WTC11 (cell line): ENCODE measurements around the gene ERC1. TPM values are rescaled to one million over a fixed set of nuclear protein-coding genes. Genes with fewer than 3 reads are reported as not detected.

Experiments
- ATAC-seq: fragments of 200-7000 bp; cut with Tn5 transposase; 2 replicates; pipeline ENCODE4 v1.10.0; 2021; ENCODE audit warnings: mild to moderate bottlenecking, moderate library complexity
- CTCF ChIA-PET: fragments of 300-600 bp; sonication (Branson Sonifier 250); formaldehyde crosslinking; loops from one replicate; lab custom pipeline; 2021; ENCODE audit warnings: antibody characterized with exemption; lab: Charles Lee
- POLR2A ChIA-PET: fragments of 350-600 bp; sonication (Branson Sonifier 250); formaldehyde crosslinking; loops from one replicate; lab custom pipeline; 2021; ENCODE audit warnings: antibody characterized with exemption; lab: Charles Lee
- DNase-seq: peaks from one replicate; pipeline ENCODE4 v3.0.0; 2021; ENCODE audit warnings: low spot score
- H3K27ac Mint-ChIP-seq: 2 replicates; pipeline ENCODE4 v1.8.0; 2021; ENCODE audit warnings: mixed read lengths
- H3K27me3 Mint-ChIP-seq: 2 replicates; pipeline ENCODE4 v1.8.0; 2021; ENCODE audit warnings: low read depth, mild to moderate bottlenecking, moderate library complexity, mixed read lengths
- H3K36me3 Mint-ChIP-seq: 2 replicates; pipeline ENCODE4 v1.8.0; 2021; ENCODE audit warnings: mixed read lengths
- H3K4me1 Mint-ChIP-seq: 2 replicates; pipeline ENCODE4 v1.8.0; 2022; ENCODE audit warnings: mixed read lengths
- H3K4me3 Mint-ChIP-seq: 2 replicates; pipeline ENCODE4 v1.8.0; 2021; ENCODE audit warnings: mild to moderate bottlenecking, moderate library complexity, mixed read lengths
- H3K9me3 Mint-ChIP-seq: 2 replicates; pipeline ENCODE4 v1.8.0; 2021; ENCODE audit warnings: mixed read lengths
- ELF4 ChIP-seq: sonication (generic); formaldehyde crosslinking; IDR thresholded peaks from 2 replicates; pipeline ENCODE4 v1.8.1; 2022; ENCODE audit warnings: low read depth, mild to moderate bottlenecking, moderate library complexity, missing genetic modification reagents
- EMX1 ChIP-seq: fragments of 250-450 bp; sonication (Bioruptor Pico); IDR thresholded peaks from 2 replicates; pipeline ENCODE4 v1.8.0; 2021; ENCODE audit warnings: mild to moderate bottlenecking
- ETV6 ChIP-seq: sonication (generic); formaldehyde crosslinking; IDR thresholded peaks from 2 replicates; pipeline ENCODE4 v1.8.1; 2022; ENCODE audit warnings: mild to moderate bottlenecking, missing genetic modification reagents
- FOXK1 ChIP-seq: sonication (generic); formaldehyde crosslinking; IDR thresholded peaks from 2 replicates; pipeline ENCODE4 v1.8.0; 2022; ENCODE audit warnings: mild to moderate bottlenecking, moderate library complexity, missing genetic modification reagents
- FOXP4 ChIP-seq: sonication (generic); formaldehyde crosslinking; IDR thresholded peaks from 2 replicates; pipeline ENCODE4 v1.8.0; 2022; ENCODE audit warnings: mild to moderate bottlenecking, missing genetic modification reagents
- JAZF1 ChIP-seq: fragments of 250-450 bp; sonication (Bioruptor Pico); IDR thresholded peaks from 2 replicates; pipeline ENCODE4 v1.9.0; 2021; ENCODE audit warnings: moderate library complexity, mild to moderate bottlenecking, inconsistent platforms
- MLX ChIP-seq: sonication (generic); formaldehyde crosslinking; IDR thresholded peaks from 2 replicates; pipeline ENCODE4 v1.8.1; 2023; ENCODE audit warnings: mild to moderate bottlenecking, missing genetic modification reagents, moderate library complexity
- MYBL2 ChIP-seq: sonication (generic); formaldehyde crosslinking; IDR thresholded peaks from 2 replicates; pipeline ENCODE4 v1.8.1; 2023; ENCODE audit warnings: mild to moderate bottlenecking, moderate library complexity, missing genetic modification reagents
- NFATC4 ChIP-seq: fragments of 250-450 bp; sonication (Bioruptor Pico); IDR thresholded peaks from 2 replicates; pipeline ENCODE4 v1.9.0; 2021; ENCODE audit warnings: mild to moderate bottlenecking
- PREB ChIP-seq: sonication (generic); formaldehyde crosslinking; IDR thresholded peaks from 2 replicates; pipeline ENCODE4 v1.8.1; 2022; ENCODE audit warnings: mild to moderate bottlenecking, missing genetic modification reagents, moderate library complexity, borderline replicate concordance
- SP1 ChIP-seq: sonication (generic); formaldehyde crosslinking; conservative IDR thresholded peaks from 2 replicates; pipeline ENCODE4 v1.8.1; 2022; ENCODE audit warnings: missing genetic modification reagents
- ZBTB43 ChIP-seq: sonication (generic); formaldehyde crosslinking; IDR thresholded peaks from 2 replicates; pipeline ENCODE4 v1.8.1; 2023; ENCODE audit warnings: mild to moderate bottlenecking, missing genetic modification reagents
- ZNF121 ChIP-seq: sonication (generic); formaldehyde crosslinking; IDR thresholded peaks from 2 replicates; pipeline ENCODE4 v1.8.0; 2023; ENCODE audit warnings: missing genetic modification reagents
- ZNF512 ChIP-seq: sonication (generic); formaldehyde crosslinking; IDR thresholded peaks from 2 replicates; pipeline ENCODE4 v1.8.1; 2022; ENCODE audit warnings: missing genetic modification reagents, borderline replicate concordance
- total RNA-seq: library from RNA; stranded (reverse); gene quantifications from 3 replicates; pipeline ENCODE4 v1.2.3, GENCODE V29; 2021
- TF ChIP-seq, protein P1 (sequence below): sonication (generic); formaldehyde crosslinking; IDR thresholded peaks from 2 replicates; pipeline ENCODE4 v1.8.1; 2022; ENCODE audit warnings: low read depth, missing genetic modification reagents, borderline replicate concordance
- TF ChIP-seq, protein P2 (sequence below): sonication (generic); formaldehyde crosslinking; IDR thresholded peaks from 2 replicates; pipeline ENCODE4 v1.8.0; 2023; ENCODE audit warnings: mild to moderate bottlenecking, missing genetic modification reagents

ERC1 gene
- total RNA-seq, 1 experiment from 2014 or later: 47.5 TPM

DNA sequence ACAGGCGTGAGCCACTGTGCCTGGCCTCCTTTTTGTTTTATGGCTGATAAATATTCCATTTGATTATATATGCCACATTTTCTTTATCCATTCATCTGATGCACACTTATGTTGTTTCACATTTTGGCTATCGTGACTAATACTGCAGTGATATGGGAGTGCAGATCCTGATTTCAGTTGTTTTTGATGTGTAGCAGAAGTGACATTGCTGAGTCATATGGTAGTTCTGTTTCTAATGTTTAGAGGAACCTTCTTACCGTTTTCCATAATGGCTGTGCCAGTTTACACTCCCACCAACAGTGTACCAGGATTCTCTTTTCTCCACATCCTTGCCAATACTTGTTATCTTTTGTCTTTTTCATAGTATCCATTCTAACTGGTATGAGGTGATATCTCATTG lies 235.9 kb downstream of the ERC1 start:
- ChIA-PET CTCF (no interaction called here), POLR2A (no interaction called here)
- H3K27ac Mint-ChIP-seq: no peak overlapping the region
- H3K4me1 Mint-ChIP-seq: no peaks in the 10 kb centered on the region
- TF ChIP-seq ELF4 (CRISPR knock-in tag): no peak
- no peak for TF ChIP-seq ZNF121
- no peak for TF ChIP-seq ZBTB43 (CRISPR knock-in tag)
- TF ChIP-seq, protein P1, sequence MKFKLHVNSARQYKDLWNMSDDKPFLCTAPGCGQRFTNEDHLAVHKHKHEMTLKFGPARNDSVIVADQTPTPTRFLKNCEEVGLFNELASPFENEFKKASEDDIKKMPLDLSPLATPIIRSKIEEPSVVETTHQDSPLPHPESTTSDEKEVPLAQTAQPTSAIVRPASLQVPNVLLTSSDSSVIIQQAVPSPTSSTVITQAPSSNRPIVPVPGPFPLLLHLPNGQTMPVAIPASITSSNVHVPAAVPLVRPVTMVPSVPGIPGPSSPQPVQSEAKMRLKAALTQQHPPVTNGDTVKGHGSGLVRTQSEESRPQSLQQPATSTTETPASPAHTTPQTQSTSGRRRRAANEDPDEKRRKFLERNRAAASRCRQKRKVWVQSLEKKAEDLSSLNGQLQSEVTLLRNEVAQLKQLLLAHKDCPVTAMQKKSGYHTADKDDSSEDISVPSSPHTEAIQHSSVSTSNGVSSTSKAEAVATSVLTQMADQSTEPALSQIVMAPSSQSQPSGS (CRISPR knock-in tag): no peak
- TF ChIP-seq PREB: no peak
- no peak for TF ChIP-seq FOXP4 (CRISPR knock-in tag)
- no peak for TF ChIP-seq FOXK1
- TF ChIP-seq MYBL2 (CRISPR knock-in tag): no peak
- TF ChIP-seq NFATC4: no peak
- no peak for TF ChIP-seq SP1
- TF ChIP-seq ZNF512 (CRISPR knock-in tag): no peak
- TF ChIP-seq JAZF1 (CRISPR knock-in tag): no peak
- TF ChIP-seq, protein P2, sequence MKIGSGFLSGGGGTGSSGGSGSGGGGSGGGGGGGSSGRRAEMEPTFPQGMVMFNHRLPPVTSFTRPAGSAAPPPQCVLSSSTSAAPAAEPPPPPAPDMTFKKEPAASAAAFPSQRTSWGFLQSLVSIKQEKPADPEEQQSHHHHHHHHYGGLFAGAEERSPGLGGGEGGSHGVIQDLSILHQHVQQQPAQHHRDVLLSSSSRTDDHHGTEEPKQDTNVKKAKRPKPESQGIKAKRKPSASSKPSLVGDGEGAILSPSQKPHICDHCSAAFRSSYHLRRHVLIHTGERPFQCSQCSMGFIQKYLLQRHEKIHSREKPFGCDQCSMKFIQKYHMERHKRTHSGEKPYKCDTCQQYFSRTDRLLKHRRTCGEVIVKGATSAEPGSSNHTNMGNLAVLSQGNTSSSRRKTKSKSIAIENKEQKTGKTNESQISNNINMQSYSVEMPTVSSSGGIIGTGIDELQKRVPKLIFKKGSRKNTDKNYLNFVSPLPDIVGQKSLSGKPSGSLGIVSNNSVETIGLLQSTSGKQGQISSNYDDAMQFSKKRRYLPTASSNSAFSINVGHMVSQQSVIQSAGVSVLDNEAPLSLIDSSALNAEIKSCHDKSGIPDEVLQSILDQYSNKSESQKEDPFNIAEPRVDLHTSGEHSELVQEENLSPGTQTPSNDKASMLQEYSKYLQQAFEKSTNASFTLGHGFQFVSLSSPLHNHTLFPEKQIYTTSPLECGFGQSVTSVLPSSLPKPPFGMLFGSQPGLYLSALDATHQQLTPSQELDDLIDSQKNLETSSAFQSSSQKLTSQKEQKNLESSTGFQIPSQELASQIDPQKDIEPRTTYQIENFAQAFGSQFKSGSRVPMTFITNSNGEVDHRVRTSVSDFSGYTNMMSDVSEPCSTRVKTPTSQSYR: no peak
- TF ChIP-seq MLX (CRISPR knock-in tag): no peak
- TF ChIP-seq ETV6 (CRISPR knock-in tag): no peak
- no peak for TF ChIP-seq EMX1 (CRISPR knock-in tag)
- no peaks in the 10 kb centered on the region for H3K9me3 Mint-ChIP-seq
- DNase-seq (no peak), ATAC-seq (no peak)
- H3K4me3 Mint-ChIP-seq: no peak overlapping the region
- H3K27me3 Mint-ChIP-seq: no peaks in the 10 kb centered on the region
- no peaks in the 10 kb centered on the region for H3K36me3 Mint-ChIP-seq
